GM13977 (cell line): ENCODE measurements around the gene CD2BP2.
"Not testable (repeated sequence)": the region's sequence is repeated elsewhere in the genome, so short reads cannot be mapped to it uniquely, and the experiment has no call there.

Source experiments
- DNase-seq: peaks from one replicate; pipeline ENCODE4 v3.0.0; 2012; ENCODE audit warnings: low spot score
- in situ Hi-C: fragments of 300-500 bp; cut with MboI; formaldehyde crosslinking; loops from one replicate; pipeline ENCODE4 v1.12.0; 2022; ENCODE audit warnings: low sequenced_read_pairs, low pct_unique_long_range_greater_than_20kb, mixed read lengths, inconsistent platforms; ENCODE audit not compliant: unreplicated experiment
- TF ChIP-seq, protein P1 (sequence below): IDR thresholded peaks from 2 replicates; pipeline ENCODE4 v1.5.1; 2012; ENCODE audit warnings: mild to moderate bottlenecking, control low read depth; ENCODE audit not compliant: insufficient read depth; ENCODE audit errors: extremely low read depth, missing control alignments

Gene CD2BP2

GRCh38 chr16:30397056-30397455, 41.9 kb upstream of the CD2BP2 start:
- in situ Hi-C loops: no loop called here
- TF ChIP-seq, protein P1, sequence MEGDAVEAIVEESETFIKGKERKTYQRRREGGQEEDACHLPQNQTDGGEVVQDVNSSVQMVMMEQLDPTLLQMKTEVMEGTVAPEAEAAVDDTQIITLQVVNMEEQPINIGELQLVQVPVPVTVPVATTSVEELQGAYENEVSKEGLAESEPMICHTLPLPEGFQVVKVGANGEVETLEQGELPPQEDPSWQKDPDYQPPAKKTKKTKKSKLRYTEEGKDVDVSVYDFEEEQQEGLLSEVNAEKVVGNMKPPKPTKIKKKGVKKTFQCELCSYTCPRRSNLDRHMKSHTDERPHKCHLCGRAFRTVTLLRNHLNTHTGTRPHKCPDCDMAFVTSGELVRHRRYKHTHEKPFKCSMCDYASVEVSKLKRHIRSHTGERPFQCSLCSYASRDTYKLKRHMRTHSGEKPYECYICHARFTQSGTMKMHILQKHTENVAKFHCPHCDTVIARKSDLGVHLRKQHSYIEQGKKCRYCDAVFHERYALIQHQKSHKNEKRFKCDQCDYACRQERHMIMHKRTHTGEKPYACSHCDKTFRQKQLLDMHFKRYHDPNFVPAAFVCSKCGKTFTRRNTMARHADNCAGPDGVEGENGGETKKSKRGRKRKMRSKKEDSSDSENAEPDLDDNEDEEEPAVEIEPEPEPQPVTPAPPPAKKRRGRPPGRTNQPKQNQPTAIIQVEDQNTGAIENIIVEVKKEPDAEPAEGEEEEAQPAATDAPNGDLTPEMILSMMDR: no peak
- DNase-seq: no peak

GRCh38 chr16:30396627-30397026, 41.5 kb upstream of the CD2BP2 start:
- in situ Hi-C loops: not testable (repeated sequence)

GRCh38 chr16:30395992-30396585, 41.0 kb upstream of the CD2BP2 start:
- TF ChIP-seq, protein P1: no peak
- in situ Hi-C loops: no loop called here
- DNase-seq: no peak

More at GRCh38 chr16:30396627-30397026, 41.5 kb upstream of the CD2BP2 start:
- DNase-seq: not testable (repeated sequence)

DNA sequence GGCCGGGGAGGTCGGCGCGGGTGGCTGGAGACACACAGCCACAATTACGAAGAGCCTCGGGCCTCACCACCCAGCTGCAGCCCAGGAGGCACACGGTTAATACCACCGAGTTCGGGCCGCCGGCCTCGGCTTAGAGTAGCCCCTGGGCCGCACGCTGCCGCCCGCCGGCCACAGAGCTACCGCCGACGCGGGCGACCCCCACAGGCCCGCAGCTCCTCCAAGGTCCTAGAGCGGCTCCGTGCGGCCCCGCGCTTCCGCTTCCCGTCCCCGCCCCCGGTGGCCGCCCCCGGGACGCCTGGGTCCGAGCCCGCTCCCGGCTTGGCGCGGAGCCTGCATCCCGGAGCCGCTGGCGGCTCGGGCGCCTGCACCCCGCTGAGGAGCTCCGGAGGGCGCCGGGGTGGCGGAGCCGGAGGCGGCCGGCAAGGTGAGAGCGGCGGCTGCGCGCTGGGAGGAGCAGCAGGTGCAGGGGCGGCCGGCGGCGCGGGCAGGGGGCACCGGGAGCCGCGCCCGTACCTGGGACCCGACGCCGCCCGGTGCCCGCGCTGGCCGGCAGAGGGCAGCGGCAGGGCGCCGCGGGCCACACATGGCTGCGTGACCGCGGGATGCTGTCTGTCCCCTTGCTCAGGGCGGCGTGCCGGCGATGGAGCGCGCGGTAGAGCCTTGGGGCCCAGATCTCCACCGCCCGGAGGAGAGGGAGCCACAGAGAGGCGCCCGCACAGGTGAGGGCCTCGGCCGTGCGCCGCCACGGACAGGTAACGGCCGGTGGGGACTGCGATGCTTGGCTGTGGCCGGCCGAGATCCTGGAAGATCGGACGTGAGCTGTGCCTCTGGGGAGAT, 40.3 kb upstream of the CD2BP2 start, which contains the start of gene ZNF48:
TSS of gene ZNF48 (plus strand) at position 266 of the 837 bp plus-strand sequence. CDS start at position 641, 375 bp downstream.
- TF ChIP-seq, protein P1: peak; percentile 65
- peak; percentile 87 for DNase-seq
- in situ Hi-C loops: no loop called here

GRCh38 chr16:30394592-30395154, 39.6 kb upstream of the CD2BP2 start:
- TF ChIP-seq, protein P1: no peak
- no peak for DNase-seq
- in situ Hi-C loops: no loop called here

DNA sequence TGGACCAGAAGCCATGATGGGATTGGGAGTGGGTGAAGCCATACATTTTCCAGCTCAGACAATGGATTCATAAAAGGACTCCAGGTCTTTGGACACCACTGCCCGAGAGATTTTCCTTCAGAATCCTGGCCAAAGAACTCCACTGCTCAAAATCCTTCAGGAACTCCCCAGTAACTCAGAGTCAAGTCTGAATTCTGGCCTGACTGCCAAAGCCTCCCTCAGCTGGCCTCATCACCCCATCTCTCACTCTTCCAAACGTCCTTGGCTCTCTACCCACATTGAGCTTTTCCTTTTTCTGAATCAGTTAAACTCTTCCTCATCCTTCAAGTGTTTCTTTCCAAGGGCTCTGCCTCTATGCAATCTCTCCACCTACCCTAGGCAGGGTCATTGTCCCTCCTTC, 28.4 kb upstream of the CD2BP2 start:
- DNase-seq: no peak
- TF ChIP-seq, protein P1: no peak
- in situ Hi-C loops: no loop called here
